Esophagus muscularis mucosa (tissue), 4 donors: ENCODE data around the gene HRCT1.

Experiments used
- CTCF ChIP-seq, 3 experiments: fragments of 200-600 bp in 2 of 3; fragments of 450-650 bp in 1 of 3; sonication (generic) in 2 of 3; IDR thresholded peaks; one replicate each; pipeline ENCODE4 v1.5.1; 2017 to 2019; ENCODE audit warnings: antibody characterized with exemption in 3 of 3, mild to moderate bottlenecking in 2 of 3, moderate library complexity in 1 of 3
- EP300 ChIP-seq: sonication (generic); formaldehyde crosslinking; IDR thresholded peaks from one replicate; pipeline ENCODE4 v1.6.1; 2017; ENCODE audit warnings: antibody characterized with exemption
- POLR2A ChIP-seq: fragments of 450-650 bp; IDR thresholded peaks from one replicate; pipeline ENCODE4 v1.6.1; 2017; ENCODE audit warnings: antibody characterized with exemption, moderate library complexity, mild to moderate bottlenecking, low read depth
- POLR2AphosphoS5 ChIP-seq, 2 donors: sonication (generic); formaldehyde crosslinking; IDR thresholded peaks; one replicate each; pipeline ENCODE4 v1.6.1; 2017; ENCODE audit warnings: antibody characterized with exemption in 2 of 2

GRCh38 chr9:35910613-35911359 is 4.8 kb downstream of the HRCT1 start:
- peak; percentile 48 to 71 (median 66) for TF ChIP-seq CTCF (IDR thresholded peaks at IDR 0.05)
- no peak for TF ChIP-seq POLR2A
- TF ChIP-seq EP300: no peak
- TF ChIP-seq POLR2AphosphoS5 (IDR thresholded peaks at IDR 0.05): peak; percentile 35 to 59
